Tibial nerve (tissue), 4 donors: ENCODE results near the gene QDPR.

ENCODE experiments used
- CTCF ChIP-seq, 5 experiments: fragments of 200-600 bp in 3 of 5; fragments of 450-650 bp in 2 of 5; sonication (generic) in 3 of 5; IDR thresholded peaks; one replicate each; pipeline ENCODE4 v1.5.1; 2016 to 2019; ENCODE audit warnings: antibody characterized with exemption in 5 of 5, mild to moderate bottlenecking in 3 of 5, moderate library complexity in 2 of 5
- EP300 ChIP-seq, 2 donors: sonication (generic); formaldehyde crosslinking; IDR thresholded peaks; one replicate each; pipeline ENCODE4 v1.6.1; 2017; ENCODE audit warnings: antibody characterized with exemption in 2 of 2, mild to moderate bottlenecking in 1 of 2
- POLR2A ChIP-seq, 2 donors: fragments of 450-650 bp; IDR thresholded peaks; one replicate each; pipeline ENCODE4 v1.6.1; 2017; ENCODE audit warnings: antibody characterized with exemption in 2 of 2, mild to moderate bottlenecking in 2 of 2, moderate library complexity in 2 of 2

- TF ChIP-seq CTCF (IDR thresholded peaks at IDR 0.05) (no peak), POLR2A (IDR thresholded peaks at IDR 0.05) (no peak), EP300 (IDR thresholded peaks at IDR 0.05) (no peak)
These were observed 9.1 kb downstream of the QDPR start for GRCh38 chr4:17502756-17503155.
